NCI-H146 treated with DMSO at 0.1 percent for 48 hours (cell line): ENCODE results near the gene PPP1R27.

Experiments
- DNase-seq: peaks from one replicate; lab custom pipeline; 2025; ENCODE audit not compliant: unreplicated experiment; lab: John Stamatoyannopoulos, UW

PPP1R27 gene

GRCh38 chr17:81822996-81823819 is 11.6 kb downstream of the PPP1R27 start:
- no peak for DNase-seq

GRCh38 chr17:81822312-81822637 is 12.6 kb downstream of the PPP1R27 start:
- DNase-seq, result no peak

GRCh38 chr17:81821603-81822311 is 13.1 kb downstream of the PPP1R27 start:
- DNase-seq, result no peak

GRCh38 chr17:81821147-81821546 is 13.7 kb downstream of the PPP1R27 start:
- DNase-seq, result no peak

- no peak for DNase-seq
Observed at GRCh38 chr17:81819708-81820107, 15.1 kb downstream of the PPP1R27 start.

GRCh38 chr17:81817758-81818147 is 17.1 kb downstream of the PPP1R27 start:
- DNase-seq, result no peak

GRCh38 chr17:81815646-81815986 is 19.2 kb downstream of the PPP1R27 start:
- DNase-seq, result no peak

GRCh38 chr17:81814748-81815645 is 19.9 kb downstream of the PPP1R27 start:
- peak; percentile 68 for DNase-seq

GRCh38 chr17:81813861-81814683 is 20.8 kb downstream of the PPP1R27 start:
- DNase-seq, result no peak

- no peak for DNase-seq
Observed at GRCh38 chr17:81813371-81813684, 21.5 kb downstream of the PPP1R27 start.

GRCh38 chr17:81812571-81813370 is 22.1 kb downstream of the PPP1R27 start:
- no peak for DNase-seq

- DNase-seq, result no peak
Observed at GRCh38 chr17:81811705-81812570, 22.9 kb downstream of the PPP1R27 start.

- no peak for DNase-seq
Observed at GRCh38 chr17:81810892-81811704, 23.8 kb downstream of the PPP1R27 start.

GRCh38 chr17:81810476-81810875 is 24.4 kb downstream of the PPP1R27 start:
- no peak for DNase-seq

- DNase-seq, result no peak
Observed at GRCh38 chr17:81809556-81809998, 25.3 kb downstream of the PPP1R27 start.

GRCh38 chr17:81808778-81809555 is 25.9 kb downstream of the PPP1R27 start:
- DNase-seq, result no peak

GRCh38 chr17:81807839-81808238 is 27.0 kb downstream of the PPP1R27 start:
- DNase-seq, result no peak
